Panc1 (cell line): Measurements from ENCODE around the gene ZNF783. TPM values are rescaled to one million over a fixed set of nuclear protein-coding genes. Genes with fewer than 3 reads are reported as not detected.

Source experiments
- ATAC-seq: fragments of 200-7000 bp; cut with Tn5 transposase; 2 replicates; pipeline ENCODE4 v1.9.1; 2020; ENCODE audit warnings: mild to moderate bottlenecking, moderate library complexity
- BruUV-seq: library from RNA; stranded (reverse); fragments of 400-500 nt; replicated peaks from 2 replicates; lab custom pipeline; 2021; lab: Mats Ljungman, UMichigan
- CTCF ChIA-PET: fragments of 300-600 bp; sonication (Branson Sonifier 250); formaldehyde crosslinking; loops from one replicate; lab custom pipeline; 2022; ENCODE audit warnings: antibody characterized with exemption; lab: Charles Lee
- POLR2A ChIA-PET: fragments of 300-600 bp; sonication (Branson Sonifier 250); formaldehyde crosslinking; loops from one replicate; lab custom pipeline; 2022; ENCODE audit warnings: antibody characterized with exemption; lab: Charles Lee
- DNase-seq: peaks from one replicate; pipeline ENCODE4 v3.0.0-alpha.2; 2010; ENCODE audit warnings: low read depth, low spot score
- H3K27ac ChIP-seq: 2 replicates; pipeline ENCODE4 v1.5.1; 2011; ENCODE audit warnings: mild to moderate bottlenecking, low read length, inconsistent platforms
- H3K27me3 ChIP-seq: fragments of 200-500 bp; sonication (Bioruptor generic); 2 replicates; pipeline ENCODE4 v1.6.0; 2014; ENCODE audit warnings: low read length, inconsistent platforms; ENCODE audit not compliant: control insufficient read depth, insufficient read depth
- H3K36me3 ChIP-seq: fragments of 200-500 bp; sonication (Bioruptor generic); 2 replicates; pipeline ENCODE4 v1.5.1; 2014; ENCODE audit warnings: inconsistent platforms, mild to moderate bottlenecking, low read length, moderate library complexity; ENCODE audit not compliant: control insufficient read depth, insufficient read depth
- H3K4me1 ChIP-seq: 2 replicates; pipeline ENCODE4 v1.5.1; 2011; ENCODE audit warnings: inconsistent platforms, mild to moderate bottlenecking, low read length, moderate library complexity; ENCODE audit not compliant: control insufficient read depth, insufficient read depth
- H3K4me3 ChIP-seq, 2 experiments: 2 replicates each; pipeline ENCODE4 v1.5.1; 2011 to 2012; ENCODE audit warnings: low read depth in 2 of 2, low read length in 2 of 2, mild to moderate bottlenecking in 2 of 2, inconsistent platforms in 1 of 2, moderate library complexity in 1 of 2
- H3K9me3 ChIP-seq: fragments of 200-500 bp; sonication (Bioruptor generic); 2 replicates; pipeline ENCODE4 v1.5.1; 2014; ENCODE audit warnings: low read depth, mild to moderate bottlenecking, inconsistent platforms, low read length, moderate library complexity; ENCODE audit not compliant: control insufficient read depth, insufficient read depth
- POLR2AphosphoS5 ChIP-seq: IDR thresholded peaks from 2 replicates; pipeline ENCODE4 v1.6.1; 2012; ENCODE audit warnings: mild to moderate bottlenecking, low read depth, low read length, moderate library complexity
- SIN3A ChIP-seq: IDR thresholded peaks from 2 replicates; pipeline ENCODE4 v1.6.1; 2012; ENCODE audit warnings: low read depth, mild to moderate bottlenecking, low read length, moderate library complexity, borderline replicate concordance; ENCODE audit not compliant: insufficient read depth
- TCF7L2 ChIP-seq: IDR thresholded peaks from 2 replicates; pipeline ENCODE4 v1.6.1; 2011; ENCODE audit warnings: mild to moderate bottlenecking, low read depth, low read length, inconsistent platforms
- in situ Hi-C: cut with HindIII; loops from 2 replicates; pipeline ENCODE4 v1.10.0; 2016; ENCODE audit warnings: low sequenced_read_pairs, low pct_unique_long_range_greater_than_20kb
- intact Hi-C: fragments of 100-400 bp; cut with micrococcal nuclease; formaldehyde crosslinking; loops from one replicate; pipeline ENCODE4 v1.10.0; 2022; ENCODE audit not compliant: unreplicated experiment
- total RNA-seq: library from RNA; stranded (reverse); gene quantifications from one replicate; pipeline ENCODE4 v1.2.1, GENCODE V29; 2021; ENCODE audit not compliant: unreplicated experiment
- TF ChIP-seq, protein P1 (sequence below): fragments of 450-650 bp; IDR thresholded peaks from 2 replicates; pipeline ENCODE4 v1.5.1; 2017; ENCODE audit warnings: mild to moderate bottlenecking
- TF ChIP-seq, protein P2 (sequence below), 2 experiments: IDR thresholded peaks; 2 replicates each; pipeline ENCODE4 v1.6.1; 2011 to 2012; ENCODE audit warnings: low read depth in 2 of 2, control low read depth in 1 of 2, low read length in 1 of 2, mild to moderate bottlenecking in 1 of 2, moderate library complexity in 1 of 2; ENCODE audit not compliant: insufficient read depth in 1 of 2

The ZNF783 gene
- total RNA-seq, 1 experiment from 2014 or later, result 16.6 TPM

DNA sequence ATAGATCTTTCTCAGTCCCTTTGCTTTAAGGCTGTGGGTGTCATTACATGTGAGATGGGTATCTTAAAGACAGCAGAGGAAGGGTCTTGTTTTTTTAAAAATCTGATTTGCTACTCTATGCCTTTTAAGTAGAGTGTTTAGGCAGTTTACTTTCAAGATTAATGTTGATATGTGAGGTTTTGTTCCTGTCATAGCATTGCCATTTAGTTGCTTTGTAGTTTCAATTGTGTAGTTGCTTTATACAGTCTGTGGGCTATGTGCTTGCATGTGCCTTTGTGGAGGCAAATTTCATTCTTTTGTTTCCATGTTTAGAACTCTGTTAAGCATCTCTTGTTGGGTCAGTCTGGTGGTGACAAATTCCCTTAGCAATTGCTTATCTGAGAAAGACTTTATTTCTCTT, 54.6 kb downstream of the ZNF783 start:
- no TSS peak for BruUV-seq
- CTCF ChIA-PET, result no interaction called here

GRCh38 chr7:149317496-149317895, 55.5 kb downstream of the ZNF783 start:
- Histone ChIP-seq H3K36me3 (no peaks in the 10 kb centered on the region), H3K27me3 (no peaks in the 10 kb centered on the region; the same call in 1 of the 2 replicates), H3K9me3 (no peaks in the 10 kb centered on the region), H3K4me1 (no peaks in the 10 kb centered on the region), H3K4me3 (no peak overlapping the region), H3K27ac (no peak overlapping the region)
- ChIA-PET POLR2A (no interaction called here), CTCF (interaction anchor here (0.7 kb wide), 1 partner anchor 186 kb away, joined by 4 read pairs; no protein-coding TSS in a partner anchor)
- intact Hi-C loops, result no loop called here
- no TSS peak for BruUV-seq
- DNase-seq (no peak), ATAC-seq (no peak)
- TF ChIP-seq TCF7L2 (no peak), POLR2AphosphoS5 (no peak), SIN3A (no peak)
- TF ChIP-seq, protein P1, sequence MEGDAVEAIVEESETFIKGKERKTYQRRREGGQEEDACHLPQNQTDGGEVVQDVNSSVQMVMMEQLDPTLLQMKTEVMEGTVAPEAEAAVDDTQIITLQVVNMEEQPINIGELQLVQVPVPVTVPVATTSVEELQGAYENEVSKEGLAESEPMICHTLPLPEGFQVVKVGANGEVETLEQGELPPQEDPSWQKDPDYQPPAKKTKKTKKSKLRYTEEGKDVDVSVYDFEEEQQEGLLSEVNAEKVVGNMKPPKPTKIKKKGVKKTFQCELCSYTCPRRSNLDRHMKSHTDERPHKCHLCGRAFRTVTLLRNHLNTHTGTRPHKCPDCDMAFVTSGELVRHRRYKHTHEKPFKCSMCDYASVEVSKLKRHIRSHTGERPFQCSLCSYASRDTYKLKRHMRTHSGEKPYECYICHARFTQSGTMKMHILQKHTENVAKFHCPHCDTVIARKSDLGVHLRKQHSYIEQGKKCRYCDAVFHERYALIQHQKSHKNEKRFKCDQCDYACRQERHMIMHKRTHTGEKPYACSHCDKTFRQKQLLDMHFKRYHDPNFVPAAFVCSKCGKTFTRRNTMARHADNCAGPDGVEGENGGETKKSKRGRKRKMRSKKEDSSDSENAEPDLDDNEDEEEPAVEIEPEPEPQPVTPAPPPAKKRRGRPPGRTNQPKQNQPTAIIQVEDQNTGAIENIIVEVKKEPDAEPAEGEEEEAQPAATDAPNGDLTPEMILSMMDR, result no peak
- TF ChIP-seq, protein P2, sequence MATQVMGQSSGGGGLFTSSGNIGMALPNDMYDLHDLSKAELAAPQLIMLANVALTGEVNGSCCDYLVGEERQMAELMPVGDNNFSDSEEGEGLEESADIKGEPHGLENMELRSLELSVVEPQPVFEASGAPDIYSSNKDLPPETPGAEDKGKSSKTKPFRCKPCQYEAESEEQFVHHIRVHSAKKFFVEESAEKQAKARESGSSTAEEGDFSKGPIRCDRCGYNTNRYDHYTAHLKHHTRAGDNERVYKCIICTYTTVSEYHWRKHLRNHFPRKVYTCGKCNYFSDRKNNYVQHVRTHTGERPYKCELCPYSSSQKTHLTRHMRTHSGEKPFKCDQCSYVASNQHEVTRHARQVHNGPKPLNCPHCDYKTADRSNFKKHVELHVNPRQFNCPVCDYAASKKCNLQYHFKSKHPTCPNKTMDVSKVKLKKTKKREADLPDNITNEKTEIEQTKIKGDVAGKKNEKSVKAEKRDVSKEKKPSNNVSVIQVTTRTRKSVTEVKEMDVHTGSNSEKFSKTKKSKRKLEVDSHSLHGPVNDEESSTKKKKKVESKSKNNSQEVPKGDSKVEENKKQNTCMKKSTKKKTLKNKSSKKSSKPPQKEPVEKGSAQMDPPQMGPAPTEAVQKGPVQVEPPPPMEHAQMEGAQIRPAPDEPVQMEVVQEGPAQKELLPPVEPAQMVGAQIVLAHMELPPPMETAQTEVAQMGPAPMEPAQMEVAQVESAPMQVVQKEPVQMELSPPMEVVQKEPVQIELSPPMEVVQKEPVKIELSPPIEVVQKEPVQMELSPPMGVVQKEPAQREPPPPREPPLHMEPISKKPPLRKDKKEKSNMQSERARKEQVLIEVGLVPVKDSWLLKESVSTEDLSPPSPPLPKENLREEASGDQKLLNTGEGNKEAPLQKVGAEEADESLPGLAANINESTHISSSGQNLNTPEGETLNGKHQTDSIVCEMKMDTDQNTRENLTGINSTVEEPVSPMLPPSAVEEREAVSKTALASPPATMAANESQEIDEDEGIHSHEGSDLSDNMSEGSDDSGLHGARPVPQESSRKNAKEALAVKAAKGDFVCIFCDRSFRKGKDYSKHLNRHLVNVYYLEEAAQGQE (IDR thresholded peaks at IDR 0.05; ENCODE audit: insufficient read depth in 1 of 2, low read depth in 2 of 2, low read length in 1 of 2), result no peak
- in situ Hi-C loops, result no loop called here

More for the DNA sequence above, 54.6 kb downstream of the ZNF783 start:
- H3K27ac ChIP-seq, result no peak overlapping the region
- H3K4me1 ChIP-seq, result no peaks in the 10 kb centered on the region
- no peak for DNase-seq
- TF ChIP-seq TCF7L2 (no peak), POLR2AphosphoS5 (no peak), SIN3A (no peak)
- TF ChIP-seq, protein P2 (IDR thresholded peaks at IDR 0.05; ENCODE audit: insufficient read depth in 1 of 2, low read depth in 2 of 2, low read length in 1 of 2), result no peak
- TF ChIP-seq, protein P1, result no peak
- no peaks in the 10 kb centered on the region for H3K36me3 ChIP-seq
- ATAC-seq, result no peak
- in situ Hi-C loops, result no loop called here
- no peaks in the 10 kb centered on the region; the same call in 1 of the 2 replicates for H3K27me3 ChIP-seq
- intact Hi-C loops, result no loop called here
- POLR2A ChIA-PET, result no interaction called here
- no peak overlapping the region for H3K4me3 ChIP-seq
- no peaks in the 10 kb centered on the region for H3K9me3 ChIP-seq
